ENCODE measurements around the gene ATP8B2.
A peak's percentile ranks its signal among the peaks of the same experiment; 100 is the strongest.
"Not testable (repeated sequence)": the region's sequence is repeated elsewhere in the genome, so short reads cannot be mapped to it uniquely, and the experiment has no call there.

Gene ATP8B2

GRCh38 chr1:154347961-154348360, 22.6 kb downstream of the ATP8B2 start:
- DNase-seq, result no peak

GRCh38 chr1:154348429-154349076, 23.2 kb downstream of the ATP8B2 start:
- no peak for DNase-seq

- no peak for DNase-seq
Measured at GRCh38 chr1:154349121-154349520, 23.8 kb downstream of the ATP8B2 start.

GRCh38 chr1:154350383-154350782, 25.1 kb downstream of the ATP8B2 start:
- DNase-seq, result no peak

GRCh38 chr1:154351363-154352068, 26.2 kb downstream of the ATP8B2 start:
- DNase-seq, result peak; percentile 78

- no peak for DNase-seq
Measured at GRCh38 chr1:154352245-154352580, 26.9 kb downstream of the ATP8B2 start.

- no peak for DNase-seq
Measured at GRCh38 chr1:154352581-154353459, 27.5 kb downstream of the ATP8B2 start.

GRCh38 chr1:154353460-154353904, 28.2 kb downstream of the ATP8B2 start:
- DNase-seq, result no peak

- DNase-seq, result no peak
Measured at GRCh38 chr1:154353966-154354365, 28.6 kb downstream of the ATP8B2 start.

GRCh38 chr1:154358519-154358918, 33.2 kb downstream of the ATP8B2 start:
- DNase-seq, result no peak

GRCh38 chr1:154360288-154360687, 35.0 kb downstream of the ATP8B2 start:
- DNase-seq, result no peak

- not testable (repeated sequence) for DNase-seq
Measured at GRCh38 chr1:154360881-154361280, 35.6 kb downstream of the ATP8B2 start.

- DNase-seq, result no peak
Measured at GRCh38 chr1:154361357-154361756, 36.0 kb downstream of the ATP8B2 start.

GRCh38 chr1:154371436-154371835, 46.1 kb downstream of the ATP8B2 start:
- DNase-seq, result no peak

- not testable (repeated sequence) for DNase-seq
Measured at GRCh38 chr1:154373777-154374357, 48.5 kb downstream of the ATP8B2 start.

- no peak for DNase-seq
Measured at GRCh38 chr1:154379301-154379700, 54.0 kb downstream of the ATP8B2 start.

- no peak for DNase-seq
Measured at GRCh38 chr1:154384650-154385489, 59.5 kb downstream of the ATP8B2 start.

GRCh38 chr1:154386643-154387352, 61.5 kb downstream of the ATP8B2 start:
- no peak for DNase-seq

- DNase-seq, result no peak
Measured at GRCh38 chr1:154391086-154391770, 65.9 kb downstream of the ATP8B2 start.

GRCh38 chr1:154398141-154398540, 72.8 kb downstream of the ATP8B2 start:
- no peak for DNase-seq

GRCh38 chr1:154398678-154399077, 73.4 kb downstream of the ATP8B2 start:
- no peak for DNase-seq

All from SHP77 treated with DMSO at 0.1 percent for 48 hours (cell line).